Sigmoid colon (tissue), 7 donors: ENCODE results near the gene CRIP2. TPM values are rescaled to one million over a fixed set of nuclear protein-coding genes. Genes with fewer than 3 reads are reported as not detected.
A peak's percentile ranks its signal among the peaks of the same experiment; 100 is the strongest.

Source experiments
- DNase-seq: peaks from one replicate; pipeline ENCODE4 v3.0.0-alpha.2; 2019
- H3K27ac ChIP-seq, 4 donors: fragments of 200-600 bp; sonication (generic); one replicate each; pipeline ENCODE4 v1.5.1; 2016 to 2019; ENCODE audit warnings: mild to moderate bottlenecking in 1 of 4
- H3K27me3 ChIP-seq, 3 donors: fragments of 200-600 bp; sonication (generic); one replicate each; pipeline ENCODE4 v1.5.1; 2019; ENCODE audit warnings: mild to moderate bottlenecking in 1 of 3
- H3K36me3 ChIP-seq, 4 donors: fragments of 200-600 bp; sonication (generic); one replicate each; pipeline ENCODE4 v1.5.1; 2016 to 2019
- H3K4me1 ChIP-seq, 4 donors: fragments of 200-600 bp; sonication (generic); one replicate each; pipeline ENCODE4 v1.5.1; 2017 to 2019
- H3K4me3 ChIP-seq, 4 donors: fragments of 200-600 bp; sonication (generic); one replicate each; pipeline ENCODE4 v1.5.1; 2017 to 2019; ENCODE audit warnings: mild to moderate bottlenecking in 2 of 4, moderate library complexity in 1 of 4
- H3K9me3 ChIP-seq, 4 donors: fragments of 200-600 bp in 3 of 4; sonication (generic) in 3 of 4; one replicate each; pipeline versions ENCODE4 v1.5.1 to v1.6.1; 2013 to 2019
- CTCF ChIP-seq, 4 experiments: fragments of 450-650 bp in 3 of 4; fragments of 200-600 bp in 1 of 4; IDR thresholded peaks; one replicate each; pipeline ENCODE4 v1.5.1; 2016 to 2019; ENCODE audit warnings: antibody characterized with exemption in 4 of 4, mild to moderate bottlenecking in 3 of 4, moderate library complexity in 2 of 4
- EP300 ChIP-seq, 4 donors: sonication (generic); formaldehyde crosslinking; IDR thresholded peaks; one replicate each; pipeline ENCODE4 v1.6.1; 2017; ENCODE audit warnings: antibody characterized with exemption in 4 of 4
- POLR2A ChIP-seq, 2 donors: fragments of 450-650 bp; IDR thresholded peaks; one replicate each; pipeline ENCODE4 v1.6.1; 2016; ENCODE audit warnings: antibody characterized with exemption in 2 of 2, mild to moderate bottlenecking in 2 of 2, moderate library complexity in 2 of 2
- POLR2AphosphoS5 ChIP-seq, 4 donors: sonication (generic); formaldehyde crosslinking; IDR thresholded peaks; one replicate each; pipeline ENCODE4 v1.6.1; 2017; ENCODE audit warnings: antibody characterized with exemption in 4 of 4
- WGBS, 2 donors: extraction: QIAGEN DNeasy Blood & Tissue Kit; methylation state at CpG; one replicate each; pipeline ENCODE4 v1.1.7; 2013; 5-methylcytosine and 5-hydroxymethylcytosine counted together
- intact Hi-C: fragments of 100-400 bp; cut with DNase I; formaldehyde crosslinking; loops from one replicate; pipeline ENCODE4 v1.15.1; 2023
- polyA plus RNA-seq, 3 donors: library from polyadenylated mRNA; stranded (reverse); fragments of 200-250 nt; gene quantifications; one replicate each; pipeline ENCODE4 v1.2.3, GENCODE V29; 2013
- total RNA-seq, 4 donors: library from RNA; depleted of rRNA; stranded (reverse); fragments of >200 nt; gene quantifications; one replicate each; pipeline ENCODE4 v1.1.0, GENCODE V29; 2016
- donor health status: healthy with polysubstance abuse.
- donor health status: Bipolar disorder and iron deficiency.
- donor health status: healthy.

CRIP2 gene
- total and polyA plus RNA-seq, 7 donors = 13.6 to 79.5 (median 50.0) TPM

- H3K27me3 ChIP-seq = peaks cover 0 to 21% (median 19%) of the 10 kb centered on the region in 3 donors
- intact Hi-C loops = loop anchor here (5.0 to 10.0 kb wide), 3 partner anchors 54 to 324 kb away; partner anchors contain the start of gene CRIP2
- no peak for DNase-seq
- no peak overlapping the region for H3K27ac ChIP-seq
- no peaks in the 10 kb centered on the region for H3K9me3 ChIP-seq
- H3K36me3 ChIP-seq = no peaks in the 10 kb centered on the region
- TF ChIP-seq EP300 (IDR thresholded peaks at IDR 0.05) = no peak
- TF ChIP-seq POLR2A (IDR thresholded peaks at IDR 0.05) = no peak
- no peak for TF ChIP-seq CTCF (IDR thresholded peaks at IDR 0.05)
- TF ChIP-seq POLR2AphosphoS5 (IDR thresholded peaks at IDR 0.05) = no peak
- peak overlapping the region in 2 of 4 donors; percentile 64 to 75 for H3K4me3 ChIP-seq
- peaks cover 0 to 38% (median 32%) of the 10 kb centered on the region in 4 donors for H3K4me1 ChIP-seq
- WGBS, 2 donors = 20 to 26% methylated on average over 24 of the region's 24 CpGs
Measured at GRCh38 chr14:105529319-105529568, 54.6 kb downstream of the CRIP2 start.

Other genes with a start within 250 kb of the CRIP2 start
- 10 to 100 TPM; 31.3 to 46.7 (median 37.1) TPM for gene BTBD6, start 226.3 kb upstream of the CRIP2 start, total RNA-seq
- 10 to 100 TPM; 39.8 to 63.7 (median 51.1) TPM for gene BTBD6, start 226.3 kb upstream of the CRIP2 start, polyA plus RNA-seq
- 10 to 100 TPM; 19.3 to 39.2 (median 28.5) TPM for gene BRF1, start 173.8 kb upstream of the CRIP2 start, total RNA-seq
- gene BRF1, start 173.8 kb upstream of the CRIP2 start, polyA plus RNA-seq = 10 to 100 TPM in 2 of 3 donors, 1 to 10 TPM in 1; 9.0 to 23.7 (median 12.6) TPM
- 10 to 100 TPM; 38.7 to 90.6 (median 47.4) TPM for gene PACS2, start 160.1 kb upstream of the CRIP2 start, total RNA-seq
- gene PACS2, start 160.1 kb upstream of the CRIP2 start, polyA plus RNA-seq = 10 to 100 TPM; 19.8 to 49.6 (median 21.3) TPM
- gene TEX22, start 76.3 kb upstream of the CRIP2 start, total RNA-seq = not detected
- gene TEX22, start 76.3 kb upstream of the CRIP2 start, polyA plus RNA-seq = under 1 TPM in 1 of 3 donors, not detected in 2; 0.50 TPM
- gene MTA1, start 55.0 kb upstream of the CRIP2 start, total RNA-seq = 10 to 100 TPM; 25.7 to 92.8 (median 46.1) TPM
- 10 to 100 TPM; 14.3 to 70.7 (median 18.6) TPM for gene MTA1, start 55.0 kb upstream of the CRIP2 start, polyA plus RNA-seq
- gene CRIP1, start 12.1 kb downstream of the CRIP2 start, total RNA-seq = 10 to 100 TPM in 3 of 4 donors, 1 to 10 TPM in 1; 4.9 to 24.3 (median 15.4) TPM
- gene CRIP1, start 12.1 kb downstream of the CRIP2 start, polyA plus RNA-seq = 100 to 1,000 TPM; 168 to 403 (median 199) TPM
- gene TEDC1, start 16.4 kb downstream of the CRIP2 start, total RNA-seq = 1 to 10 TPM in 2 of 4 donors, under 1 TPM in 2; 0.16 to 5.2 (median 1.0) TPM
- 10 to 100 TPM; 17.8 to 36.0 (median 19.2) TPM for gene TEDC1, start 16.4 kb downstream of the CRIP2 start, polyA plus RNA-seq
- 1 to 10 TPM; 3.0 to 8.0 (median 6.2) TPM for gene TMEM121, start 51.8 kb downstream of the CRIP2 start, total RNA-seq
- gene TMEM121, start 51.8 kb downstream of the CRIP2 start, polyA plus RNA-seq = 1 to 10 TPM in 1 of 3 donors, not detected in 2; 2.3 TPM